Measurements from ENCODE around the gene CHCHD3.

DNA sequence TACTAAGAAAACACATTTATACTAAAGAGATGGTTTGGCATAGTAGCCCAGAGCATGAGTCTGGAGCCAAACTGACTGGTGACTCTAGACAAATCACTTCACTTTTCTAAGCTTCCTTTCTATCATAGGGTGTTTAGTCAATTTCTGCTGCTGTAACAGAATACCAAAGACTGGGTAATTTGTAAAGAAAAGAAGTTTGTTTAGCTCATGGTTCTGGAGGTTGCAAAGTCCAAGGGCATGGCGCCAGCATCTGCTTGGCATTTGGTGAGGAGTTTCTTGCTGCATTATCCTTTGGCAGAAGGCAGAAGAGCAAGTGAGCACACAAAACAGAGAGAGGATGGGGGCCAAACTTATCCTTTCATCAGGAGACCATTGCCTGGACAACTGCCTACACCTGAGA, 146.3 kb downstream of the CHCHD3 start:
- TF ChIP-seq, protein P1, sequence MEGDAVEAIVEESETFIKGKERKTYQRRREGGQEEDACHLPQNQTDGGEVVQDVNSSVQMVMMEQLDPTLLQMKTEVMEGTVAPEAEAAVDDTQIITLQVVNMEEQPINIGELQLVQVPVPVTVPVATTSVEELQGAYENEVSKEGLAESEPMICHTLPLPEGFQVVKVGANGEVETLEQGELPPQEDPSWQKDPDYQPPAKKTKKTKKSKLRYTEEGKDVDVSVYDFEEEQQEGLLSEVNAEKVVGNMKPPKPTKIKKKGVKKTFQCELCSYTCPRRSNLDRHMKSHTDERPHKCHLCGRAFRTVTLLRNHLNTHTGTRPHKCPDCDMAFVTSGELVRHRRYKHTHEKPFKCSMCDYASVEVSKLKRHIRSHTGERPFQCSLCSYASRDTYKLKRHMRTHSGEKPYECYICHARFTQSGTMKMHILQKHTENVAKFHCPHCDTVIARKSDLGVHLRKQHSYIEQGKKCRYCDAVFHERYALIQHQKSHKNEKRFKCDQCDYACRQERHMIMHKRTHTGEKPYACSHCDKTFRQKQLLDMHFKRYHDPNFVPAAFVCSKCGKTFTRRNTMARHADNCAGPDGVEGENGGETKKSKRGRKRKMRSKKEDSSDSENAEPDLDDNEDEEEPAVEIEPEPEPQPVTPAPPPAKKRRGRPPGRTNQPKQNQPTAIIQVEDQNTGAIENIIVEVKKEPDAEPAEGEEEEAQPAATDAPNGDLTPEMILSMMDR (conservative IDR thresholded peaks at IDR 0.05): no peak
- no peak for TF ChIP-seq EZH2 (IDR thresholded peaks at IDR 0.05; ENCODE audit: low read depth)

Data from PC-9 (cell line).